ENCODE data around the gene TMEM203. TPM values are rescaled to one million over a fixed set of nuclear protein-coding genes. Genes with fewer than 3 reads are reported as not detected.

Gene TMEM203
- total and polyA plus RNA-seq, 2 of the 13 experiments (the other 11 are each of a cell fraction or from before 2014, with no cell fraction given) = 23.4 to 36.7 TPM

GRCh38 chr9:137247135-137247915, 41.9 kb upstream of the TMEM203 start (continued):
- no peak for TF ChIP-seq PRPF4 (IDR thresholded peaks at IDR 0.05; ENCODE audit: low read depth, low read length, poor library complexity, severe bottlenecking)
- no peak for TF ChIP-seq KDM4B (CRISPR knock-in tag; IDR thresholded peaks at IDR 0.05)
- TF ChIP-seq EP300 (IDR thresholded peaks at IDR 0.05; ENCODE audit: low read depth in 2 of 2, low read length in 2 of 2) = no peak
- no peak for TF ChIP-seq EP300 (CRISPR knock-in tag; IDR thresholded peaks at IDR 0.05; ENCODE audit: borderline replicate concordance)
- no peak for TF ChIP-seq SP5 (CRISPR knock-in tag; IDR thresholded peaks at IDR 0.05; ENCODE audit: borderline replicate concordance, low read depth)
- peak; percentile 16; the same call in 1 of the 2 replicates for TF ChIP-seq RARA (CRISPR knock-in tag; IDR thresholded peaks at IDR 0.05)
- TF ChIP-seq MIER2 (CRISPR knock-in tag; IDR thresholded peaks at IDR 0.05) = no peak
- no peak for TF ChIP-seq TCF12 (IDR thresholded peaks at IDR 0.05)
- 0 out of 2 replicates have a peak, but pooled peaks have one; percentile 45 for TF ChIP-seq TCF12 (CRISPR knock-in tag; IDR thresholded peaks at IDR 0.05)
- no peak for TF ChIP-seq DMTF1 (CRISPR knock-in tag; IDR thresholded peaks at IDR 0.05)
- no peak for TF ChIP-seq SNAPC4 (CRISPR knock-in tag; IDR thresholded peaks at IDR 0.05)
- 0 out of 2 replicates have a peak, but pooled peaks have one; percentile 26 for TF ChIP-seq CEBPG (CRISPR knock-in tag; IDR thresholded peaks at IDR 0.05)
- no peak for TF ChIP-seq ZNF557 (CRISPR knock-in tag; IDR thresholded peaks at IDR 0.05)
- TF ChIP-seq ZNF564 (CRISPR knock-in tag; IDR thresholded peaks at IDR 0.05) = no peak
- TF ChIP-seq KMT2B (CRISPR knock-in tag; IDR thresholded peaks at IDR 0.05) = no peak
- TF ChIP-seq PATZ1 (CRISPR knock-in tag; IDR thresholded peaks at IDR 0.05) = no peak
- TF ChIP-seq YEATS2 (CRISPR knock-in tag; IDR thresholded peaks at IDR 0.05; ENCODE audit: borderline replicate concordance) = no peak
- no peak for TF ChIP-seq SIX4 (CRISPR knock-in tag; IDR thresholded peaks at IDR 0.05)
- TF ChIP-seq KAT2B (IDR thresholded peaks at IDR 0.05; ENCODE audit: borderline replicate concordance, low read depth, low read length) = no peak
- no peak for TF ChIP-seq MAF1 (CRISPR knock-in tag; IDR thresholded peaks at IDR 0.05; ENCODE audit: borderline replicate concordance)
